ENCODE measurements around the gene AIPL1. TPM values are rescaled to one million over a fixed set of nuclear protein-coding genes. Genes with fewer than 3 reads are reported as not detected.

Gene AIPL1
- total RNA-seq, 1 experiment from 2014 or later = not detected

DNA sequence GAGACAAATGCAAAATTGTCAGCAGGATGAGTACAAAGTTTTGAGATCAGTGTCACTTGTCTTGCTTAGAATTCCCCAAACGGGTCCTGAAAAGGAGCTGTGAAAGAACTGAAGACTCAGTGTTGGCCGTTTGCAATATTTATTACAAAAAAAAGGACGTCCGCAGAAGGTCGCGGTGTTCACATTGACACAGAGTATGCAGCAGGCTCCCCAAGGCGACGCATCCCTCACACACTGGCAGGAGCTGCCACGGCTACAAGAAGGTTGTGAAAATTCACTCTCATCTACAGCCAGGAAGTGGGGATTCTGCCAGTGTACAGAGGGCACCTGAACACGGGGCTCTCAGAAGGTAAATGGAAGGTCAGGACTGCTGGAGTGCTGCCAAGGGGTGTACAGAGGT lies 26.2 kb downstream of the AIPL1 start:
- Histone ChIP-seq H3K4me2 (ENCODE audit: low read length) (no peak overlapping the region), H2AFZ (ENCODE audit: low read depth, low read length, poor library complexity, severe bottlenecking) (no peak overlapping the region), H3K9me3 (ENCODE audit: control insufficient read depth in 1 of 2, insufficient read depth in 1 of 2, low read depth in 1 of 2, low read length in 2 of 2) (no peaks in the 10 kb centered on the region), H3K79me2 (ENCODE audit: insufficient read depth, low read length) (no peaks in the 10 kb centered on the region), H3K9ac (ENCODE audit: low read length) (no peak overlapping the region), H3K4me3 (replicated peaks in 1 of 2; ENCODE audit: low read depth in 1 of 2, low read length in 2 of 2) (no peak overlapping the region), H3K4me1 (ENCODE audit: control insufficient read depth in 1 of 2, insufficient read depth in 2 of 2, low read length in 2 of 2) (no peaks in the 10 kb centered on the region), H3K9me2 (ENCODE audit: insufficient read depth) (no peaks in the 10 kb centered on the region), H3K36me3 (ENCODE audit: control insufficient read depth in 1 of 2, insufficient read depth in 2 of 2, low read length in 2 of 2) (no peaks in the 10 kb centered on the region), H4K20me1 (ENCODE audit: insufficient read depth) (no peaks in the 10 kb centered on the region), H3K27ac (ENCODE audit: low read depth, low read length) (no peak overlapping the region), H3K27me3 (ENCODE audit: insufficient read depth, low read length) (peaks cover 42% of the 10 kb centered on the region)
- POLR2A ChIA-PET = no interaction called here
- no TSS peak for BruUV-seq (replicated peaks)
- DNase-seq (ENCODE audit: low read depth, low spot score) = no peak
- no peak for ATAC-seq
- intact Hi-C loops (cut with micrococcal nuclease) = no loop called here
- CTCF ChIA-PET = interaction anchor here (0.7 kb wide), 1 partner anchor 111 kb away, joined by 3 read pairs; no protein-coding TSS in a partner anchor
- RAD21 ChIA-PET (ENCODE audit: low non-redundant PET in 1 of 2, low total read pairs in 2 of 2, uncharacterized antibody in 2 of 2, unreplicated experiment in 2 of 2) = no interaction called here
- TF ChIP-seq CBX3 (IDR thresholded peaks at IDR 0.05; ENCODE audit: low read depth) = no peak
- no peak for TF ChIP-seq RAD21 (IDR thresholded peaks at IDR 0.05; ENCODE audit: low read depth)
- no peak for TF ChIP-seq SIN3A (IDR thresholded peaks at IDR 0.05; ENCODE audit: low read depth)
- TF ChIP-seq TCF7L2 (IDR thresholded peaks at IDR 0.05; ENCODE audit: borderline replicate concordance, extremely low read depth, insufficient read depth, insufficient read length) = no peak
- no peak for TF ChIP-seq ZNF274 (IDR thresholded peaks at IDR 0.05; ENCODE audit: low read depth, low read length)
- TF ChIP-seq SRF (IDR thresholded peaks at IDR 0.05; ENCODE audit: low read depth) = no peak
- TF ChIP-seq, protein P1, sequence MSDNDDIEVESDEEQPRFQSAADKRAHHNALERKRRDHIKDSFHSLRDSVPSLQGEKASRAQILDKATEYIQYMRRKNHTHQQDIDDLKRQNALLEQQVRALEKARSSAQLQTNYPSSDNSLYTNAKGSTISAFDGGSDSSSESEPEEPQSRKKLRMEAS (IDR thresholded peaks at IDR 0.05) = no peak
- TF ChIP-seq ELF1 (IDR thresholded peaks at IDR 0.05; ENCODE audit: borderline replicate concordance, low read depth) = no peak
- no peak for TF ChIP-seq CEBPB (IDR thresholded peaks at IDR 0.05; ENCODE audit: low read depth)
- TF ChIP-seq, protein P2, sequence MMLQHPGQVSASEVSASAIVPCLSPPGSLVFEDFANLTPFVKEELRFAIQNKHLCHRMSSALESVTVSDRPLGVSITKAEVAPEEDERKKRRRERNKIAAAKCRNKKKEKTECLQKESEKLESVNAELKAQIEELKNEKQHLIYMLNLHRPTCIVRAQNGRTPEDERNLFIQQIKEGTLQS (IDR thresholded peaks at IDR 0.05) = no peak
- TF ChIP-seq EGR1 (IDR thresholded peaks at IDR 0.05; ENCODE audit: low read depth) = no peak

DNA sequence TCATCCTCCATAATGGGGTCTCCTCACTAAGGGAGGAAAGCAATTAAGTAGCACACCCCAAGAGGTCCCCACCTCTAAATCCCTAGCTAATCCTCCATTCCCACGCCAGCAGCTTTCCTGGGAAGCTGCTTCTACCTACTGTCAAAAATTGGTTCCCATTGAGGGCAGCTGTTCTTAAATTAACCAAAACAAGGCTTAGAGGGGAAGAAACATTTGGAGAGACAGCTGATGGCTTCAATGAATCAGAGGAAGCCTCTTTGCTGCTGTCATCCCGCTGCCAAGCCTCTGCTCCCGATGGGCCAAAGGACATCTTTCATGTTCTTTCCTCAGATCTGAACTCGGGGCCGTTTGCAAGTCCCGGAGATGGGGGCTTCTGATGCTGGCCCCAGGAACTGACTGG lies 26.6 kb downstream of the AIPL1 start:
- intact Hi-C loops (cut with micrococcal nuclease) = no loop called here
- BruUV-seq (replicated peaks) = no TSS peak
- H3K9ac ChIP-seq (ENCODE audit: low read length) = no peak overlapping the region
- TF ChIP-seq EZH2 (IDR thresholded peaks at IDR 0.05) (no peak), POLR2A (IDR thresholded peaks at IDR 0.05; ENCODE audit: borderline replicate concordance, extremely low read depth, insufficient read depth, insufficient read length) (no peak), ZFX (IDR thresholded peaks at IDR 0.05) (no peak), ZNF274 (IDR thresholded peaks at IDR 0.05; ENCODE audit: low read depth, low read length) (no peak), POLR2AphosphoS5 (IDR thresholded peaks at IDR 0.05; ENCODE audit: low read depth, low read length) (no peak)
- no peaks in the 10 kb centered on the region for H3K4me1 ChIP-seq (ENCODE audit: control insufficient read depth in 1 of 2, insufficient read depth in 2 of 2, low read length in 2 of 2)
- H3K27me3 ChIP-seq (ENCODE audit: insufficient read depth, low read length) = peaks cover 42% of the 10 kb centered on the region
- ChIA-PET POLR2A (no interaction called here), CTCF (no interaction called here), RAD21 (ENCODE audit: low non-redundant PET in 1 of 2, low total read pairs in 2 of 2, uncharacterized antibody in 2 of 2, unreplicated experiment in 2 of 2) (no interaction called here)
- no peak overlapping the region for H3K27ac ChIP-seq (ENCODE audit: low read depth, low read length)
- H3K79me2 ChIP-seq (ENCODE audit: insufficient read depth, low read length) = no peaks in the 10 kb centered on the region
- no peak overlapping the region for H3K4me2 ChIP-seq (ENCODE audit: low read length)
- ATAC-seq = no peak
- no peaks in the 10 kb centered on the region for H4K20me1 ChIP-seq (ENCODE audit: insufficient read depth)
- no peak overlapping the region for H3K4me3 ChIP-seq (replicated peaks in 1 of 2; ENCODE audit: low read depth in 1 of 2, low read length in 2 of 2)
- H3K9me2 ChIP-seq (ENCODE audit: insufficient read depth) = no peaks in the 10 kb centered on the region
- H2AFZ ChIP-seq (ENCODE audit: low read depth, low read length, poor library complexity, severe bottlenecking) = no peak overlapping the region
- no peaks in the 10 kb centered on the region for H3K9me3 ChIP-seq (ENCODE audit: control insufficient read depth in 1 of 2, insufficient read depth in 1 of 2, low read depth in 1 of 2, low read length in 2 of 2)
- no peaks in the 10 kb centered on the region for H3K36me3 ChIP-seq (ENCODE audit: control insufficient read depth in 1 of 2, insufficient read depth in 2 of 2, low read length in 2 of 2)
- DNase-seq (ENCODE audit: low read depth, low spot score) = no peak
